ENCODE data around the gene PMVK.

The PMVK gene

DNA sequence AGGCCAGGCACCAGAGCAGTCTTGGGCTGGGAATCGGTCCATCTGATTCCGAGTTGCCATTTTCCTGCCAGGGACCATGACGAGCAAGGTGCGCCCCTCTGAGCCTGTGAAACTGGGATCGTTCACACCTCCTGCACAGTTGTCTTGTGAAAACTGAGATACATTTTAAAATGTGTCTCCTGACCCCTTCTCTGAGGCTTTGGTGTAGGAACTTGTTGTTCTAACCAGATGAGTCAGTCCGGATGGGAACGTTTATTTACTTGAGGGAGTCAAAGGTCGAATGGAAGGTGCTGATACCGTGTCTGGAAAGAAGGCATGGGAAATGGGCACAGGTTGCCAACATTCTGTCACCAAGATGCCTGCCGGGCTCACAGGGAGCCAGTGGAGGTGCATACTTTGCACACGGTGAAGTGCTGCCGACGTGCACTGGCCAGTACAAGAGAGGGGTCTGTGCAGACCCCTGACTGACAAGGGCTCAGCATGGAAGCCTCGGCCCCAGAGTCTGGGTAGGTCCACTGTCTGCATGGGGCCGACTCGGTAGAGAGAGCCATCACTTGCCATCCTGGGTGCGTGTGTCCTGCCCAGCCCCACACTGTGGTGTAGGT is 59.0 kb downstream of the PMVK start:
- DNase-seq (ENCODE audit: low read depth): no peak

DNA sequence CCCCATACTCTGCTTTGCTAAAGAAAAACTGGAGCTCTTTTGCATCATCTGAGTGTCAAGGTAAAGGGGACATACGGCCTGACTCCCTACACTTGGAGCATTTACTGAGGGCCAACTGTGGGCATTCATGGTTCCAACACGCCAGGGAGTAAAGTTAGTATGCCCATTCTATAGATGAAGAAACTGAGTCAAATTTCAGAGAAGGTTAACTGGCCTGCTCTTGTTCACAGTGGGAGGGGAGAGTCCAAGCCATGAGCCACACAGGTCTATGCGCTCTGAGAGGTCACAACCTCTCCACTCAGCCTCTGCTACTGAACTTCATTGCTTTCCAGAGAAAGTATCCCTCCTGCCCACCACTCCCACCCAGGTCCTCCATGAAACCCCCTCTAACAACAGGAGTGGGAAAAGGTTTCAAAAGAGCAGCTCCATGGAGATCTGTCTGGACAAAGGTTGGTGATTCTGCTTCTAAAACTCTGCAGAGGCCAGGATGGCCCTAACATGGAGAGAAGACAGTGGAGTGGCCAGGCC is 59.6 kb downstream of the PMVK start:
- no peak for DNase-seq (ENCODE audit: low read depth)

Data from stimulated activated CD8-positive, alpha-beta memory T cell treated with anti-CD3 and anti-CD28 coated beads, Interleukin-15, amount 100 ng/mL, for 1 hour (primary cell).